ENCODE results near the gene PLP1. TPM values are rescaled to one million over a fixed set of nuclear protein-coding genes. Genes with fewer than 3 reads are reported as not detected.

Gene PLP1
- total and polyA plus RNA-seq, 2 experiments from 2014 or later: 36.9 to 66.9 TPM

GRCh38 chrX:103779141-103779789 lies 2.6 kb downstream of the PLP1 start:
- H3K27me3 ChIP-seq (ENCODE audit: insufficient read depth): no peaks in the 10 kb centered on the region
- Mint-ChIP-seq H3K27ac (no peak overlapping the region), H3K27me3 (ENCODE audit: insufficient read depth, low read depth, poor library complexity) (peaks cover 5% of the 10 kb centered on the region), H3K9me3 (no peaks in the 10 kb centered on the region), H3K4me3 (no peak overlapping the region), H3K36me3 (ENCODE audit: low read depth) (peaks cover 39% of the 10 kb centered on the region), H3K4me1 (peaks cover 7% of the 10 kb centered on the region)
- no peaks in the 10 kb centered on the region for H3F3A ChIP-seq (replicated peaks; ENCODE audit: low read depth)
- 0 out of 2 replicates have a peak, but pooled peaks cover 5% of the 10 kb centered on the region for H3K4me1 ChIP-seq (ENCODE audit: insufficient read depth)
- H3K36me3 ChIP-seq (ENCODE audit: insufficient read depth): no peaks in the 10 kb centered on the region
- no peaks in the 10 kb centered on the region for H4K20me1 ChIP-seq (replicated peaks; ENCODE audit: insufficient read depth)
- H3K4me3 ChIP-seq: no peak overlapping the region
- no peaks in the 10 kb centered on the region for H3K9me2 ChIP-seq (ENCODE audit: insufficient read depth)
- TF ChIP-seq CREB1 (CRISPR knock-in tag; IDR thresholded peaks at IDR 0.05; ENCODE audit: low read depth) (no peak), ZNF114 (CRISPR knock-in tag; IDR thresholded peaks at IDR 0.05) (no peak), REST (IDR thresholded peaks at IDR 0.05; ENCODE audit: unreplicated experiment) (no peak), ZNF331 (CRISPR knock-in tag; IDR thresholded peaks at IDR 0.05; ENCODE audit: low read depth) (no peak), NANOG (IDR thresholded peaks at IDR 0.05; ENCODE audit: borderline replicate concordance) (no peak), JUNB (IDR thresholded peaks at IDR 0.05; ENCODE audit: unreplicated experiment) (no peak), CTCF (conservative IDR thresholded peaks at IDR 0.05; ENCODE audit: low read depth in 2 of 2) (no peak), EZH2 (IDR thresholded peaks at IDR 0.05; ENCODE audit: low read depth, unreplicated experiment) (no peak)
- H3K79me2 ChIP-seq (replicated peaks; ENCODE audit: insufficient read depth): no peaks in the 10 kb centered on the region
- ATAC-seq (no peak), DNase-seq (ENCODE audit: low spot score) (no peak)
- no peak overlapping the region for H3K4me2 ChIP-seq
- H3K27ac ChIP-seq (ENCODE audit: low read depth): no peak overlapping the region
- no peak overlapping the region for H2AFZ ChIP-seq

GRCh38 chrX:103780336-103781061 lies 3.9 kb downstream of the PLP1 start:
- Histone ChIP-seq H3K4me2 (no peak overlapping the region), H3K4me1 (ENCODE audit: insufficient read depth) (0 out of 2 replicates have a peak, but pooled peaks cover 5% of the 10 kb centered on the region), H3K9me2 (ENCODE audit: insufficient read depth) (no peaks in the 10 kb centered on the region), H3K4me3 (no peak overlapping the region), H3K27me3 (ENCODE audit: insufficient read depth) (no peaks in the 10 kb centered on the region), H4K20me1 (replicated peaks; ENCODE audit: insufficient read depth) (no peaks in the 10 kb centered on the region), H3K79me2 (replicated peaks; ENCODE audit: insufficient read depth) (no peaks in the 10 kb centered on the region), H3F3A (replicated peaks; ENCODE audit: low read depth) (no peaks in the 10 kb centered on the region), H3K27ac (ENCODE audit: low read depth) (no peak overlapping the region), H2AFZ (no peak overlapping the region), H3K36me3 (ENCODE audit: insufficient read depth) (peaks cover 4% of the 10 kb centered on the region; the same call in 1 of the 2 replicates)
- Mint-ChIP-seq H3K27me3 (ENCODE audit: insufficient read depth, low read depth, poor library complexity) (peaks cover 3% of the 10 kb centered on the region), H3K4me3 (no peak overlapping the region), H3K9me3 (no peaks in the 10 kb centered on the region), H3K4me1 (peaks cover 7% of the 10 kb centered on the region), H3K27ac (no peak overlapping the region), H3K36me3 (ENCODE audit: low read depth) (peaks cover 40% of the 10 kb centered on the region)
- DNase-seq (ENCODE audit: low spot score) (no peak), ATAC-seq (no peak)
- no peak for TF ChIP-seq EZH2phosphoT487 (IDR thresholded peaks at IDR 0.05; ENCODE audit: unreplicated experiment)
